ENCODE measurements around the gene SSX5.
"Not testable (repeated sequence)": the region's sequence is repeated elsewhere in the genome, so short reads cannot be mapped to it uniquely, and the experiment has no call there.

Gene SSX5

GRCh38 chrX:48196745-48197201, at the start of gene SSX5:
TSS of gene SSX5 (minus strand) at chrX:48196795. CDS start at chrX:48195358, 1,437 bp downstream.
- DNase-seq (ENCODE audit: low spot score), result no peak

GRCh38 chrX:48224196-48224595, 27.6 kb upstream of the SSX5 start:
- not testable (repeated sequence) for DNase-seq (ENCODE audit: low spot score)

GRCh38 chrX:48214341-48214740, 17.7 kb upstream of the SSX5 start:
- not testable (repeated sequence) for DNase-seq (ENCODE audit: low spot score)

GRCh38 chrX:48190024-48190423, 6.6 kb downstream of the SSX5 start:
- DNase-seq (ENCODE audit: low spot score), result not testable (repeated sequence)

- DNase-seq (ENCODE audit: low spot score), result not testable (repeated sequence)
Measured at GRCh38 chrX:48181882-48182281, 14.7 kb downstream of the SSX5 start.

- no peak for DNase-seq (ENCODE audit: low spot score)
Measured at GRCh38 chrX:48180811-48181210, 15.8 kb downstream of the SSX5 start.

- DNase-seq (ENCODE audit: low spot score), result no peak
Measured at GRCh38 chrX:48179691-48180090, 16.9 kb downstream of the SSX5 start.

- DNase-seq (ENCODE audit: low spot score), result not testable (repeated sequence)
Measured at GRCh38 chrX:48166322-48166721, 30.3 kb downstream of the SSX5 start.

- no peak for DNase-seq (ENCODE audit: low spot score)
Measured at GRCh38 chrX:48165241-48165640, 31.4 kb downstream of the SSX5 start.

GRCh38 chrX:48156014-48156413, 40.6 kb downstream of the SSX5 start:
- DNase-seq (ENCODE audit: low spot score), result no peak

GRCh38 chrX:48154796-48155195, 41.8 kb downstream of the SSX5 start:
- DNase-seq (ENCODE audit: low spot score), result no peak

GRCh38 chrX:48153769-48154168, 42.8 kb downstream of the SSX5 start:
- DNase-seq (ENCODE audit: low spot score), result no peak

- DNase-seq (ENCODE audit: low spot score), result not testable (repeated sequence)
Measured at GRCh38 chrX:48142697-48143096, 53.9 kb downstream of the SSX5 start.

GRCh38 chrX:48141810-48142508, 54.6 kb downstream of the SSX5 start:
- not testable (repeated sequence) for DNase-seq (ENCODE audit: low spot score)

GRCh38 chrX:48139076-48139475, 57.5 kb downstream of the SSX5 start:
- DNase-seq (ENCODE audit: low spot score), result not testable (repeated sequence)

All from hepatic stellate cell (primary cell).